GM21717 (cell line): ENCODE data around the gene TOMM34.

Experiments
- ATAC-seq: cut with Tn5 transposase; IDR thresholded peaks from one replicate; pipeline ENCODE4 v1.9.1; 2021; ENCODE audit warnings: mild to moderate bottlenecking, moderate library complexity; ENCODE audit not compliant: unreplicated experiment

The TOMM34 gene

DNA sequence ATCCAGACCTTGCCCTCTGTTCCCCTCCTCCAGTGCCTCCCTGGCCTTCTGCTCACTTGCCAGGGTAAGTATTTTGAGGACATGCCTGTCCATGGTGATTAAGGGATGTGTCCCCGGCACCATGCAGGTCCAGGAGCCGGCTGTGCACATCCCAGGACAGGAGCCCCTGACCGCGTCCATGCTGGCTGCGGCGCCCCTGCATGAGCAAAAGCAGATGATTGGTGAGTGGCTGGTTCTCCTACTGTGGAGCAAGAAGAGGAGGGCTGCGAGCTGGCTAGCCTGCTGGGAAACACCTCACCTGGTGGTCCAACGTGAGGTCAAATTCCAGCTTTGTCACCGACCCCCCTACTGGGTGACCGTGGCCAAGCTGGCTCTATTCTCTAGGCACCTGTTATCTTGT lies 23.7 kb downstream of the TOMM34 start:
- no peak for ATAC-seq

DNA sequence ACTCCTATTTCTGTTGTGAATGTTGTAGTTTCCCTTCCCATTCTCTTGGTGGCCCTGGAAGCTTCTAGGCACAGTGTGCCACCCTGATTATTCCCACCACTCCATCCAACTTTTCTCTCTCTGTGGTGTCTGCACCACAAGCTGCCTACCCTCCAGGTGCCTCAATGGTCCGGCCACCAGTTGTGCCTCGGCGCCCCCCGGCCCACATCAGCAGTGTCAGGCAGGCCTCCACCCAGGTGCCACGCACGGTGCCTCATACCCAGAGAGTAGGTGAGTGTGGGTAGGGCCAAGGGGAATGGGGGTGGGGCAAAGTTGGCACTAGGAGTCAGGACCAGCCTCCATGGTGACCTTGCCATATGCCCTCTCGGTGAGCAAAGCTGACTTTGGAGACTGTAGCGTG lies 27.3 kb downstream of the TOMM34 start:
- ATAC-seq = no peak

DNA sequence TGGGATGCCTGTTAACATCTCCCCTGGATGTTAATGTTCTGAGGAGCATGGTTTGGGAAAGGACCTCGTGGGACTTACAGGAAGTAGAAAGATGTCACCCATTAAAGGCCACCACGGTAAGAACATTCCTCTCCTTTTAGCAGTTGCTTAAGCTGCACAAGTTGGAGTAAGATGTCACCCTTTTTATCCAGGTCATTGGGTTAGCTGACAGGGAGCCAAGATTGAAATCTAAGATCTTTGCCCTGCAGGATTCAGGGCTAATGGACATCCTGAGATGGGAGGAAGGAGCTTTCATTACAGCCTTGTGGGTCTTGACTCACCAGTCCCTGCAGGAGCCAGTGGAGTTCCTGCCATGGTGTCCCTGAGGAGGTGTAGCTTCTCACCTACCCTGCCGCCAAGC lies 28.3 kb downstream of the TOMM34 start:
- ATAC-seq = no peak

DNA sequence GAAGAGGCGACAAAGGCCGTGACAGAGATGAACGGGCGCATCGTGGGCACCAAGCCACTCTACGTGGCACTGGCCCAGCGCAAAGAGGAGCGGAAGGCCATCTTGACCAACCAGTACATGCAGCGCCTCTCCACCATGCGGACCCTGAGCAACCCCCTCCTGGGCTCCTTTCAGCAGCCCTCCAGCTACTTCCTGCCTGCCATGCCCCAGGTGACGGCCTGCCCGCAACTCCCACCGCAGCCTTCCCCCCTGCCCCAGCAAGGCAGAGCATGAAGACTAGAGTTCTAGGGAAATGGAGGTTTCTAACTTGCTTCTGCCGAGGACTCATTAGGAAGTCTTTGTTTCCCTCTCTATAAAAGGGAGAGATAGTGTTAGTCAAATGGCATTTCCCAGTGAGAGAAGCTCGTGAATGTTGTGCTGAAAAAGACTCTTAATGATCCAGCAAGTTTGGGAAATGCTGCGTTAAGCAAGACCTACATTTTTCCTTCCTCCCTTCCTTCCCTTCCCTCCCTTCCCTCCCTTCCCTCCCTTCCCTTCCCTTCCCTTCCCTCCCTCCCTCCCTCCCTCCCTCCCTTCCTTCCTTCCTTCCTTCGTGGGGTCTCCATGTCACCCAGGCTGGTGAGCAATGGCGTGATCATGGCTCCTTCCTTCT lies 29.6 kb downstream of the TOMM34 start:
- ATAC-seq = no peak

DNA sequence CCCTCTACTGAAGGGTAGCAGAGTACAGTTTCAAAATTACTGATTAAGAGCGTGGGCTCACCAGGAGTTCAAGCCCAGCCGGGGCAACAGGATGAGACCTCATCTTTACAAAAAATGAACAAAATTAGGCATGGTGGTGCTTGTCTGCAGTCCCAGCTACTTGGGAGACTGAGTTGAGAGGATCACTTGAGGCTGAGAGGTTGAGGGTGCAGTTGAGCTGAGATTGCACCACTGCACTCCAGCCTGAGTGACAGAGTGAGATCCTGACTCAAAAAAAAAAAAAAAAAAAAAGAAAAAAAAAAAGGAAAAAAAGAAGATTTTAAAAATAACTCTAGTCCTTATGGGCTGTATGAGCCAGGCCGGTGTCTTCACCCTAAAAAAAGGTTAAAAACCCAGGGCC lies 31.6 kb downstream of the TOMM34 start:
- no peak for ATAC-seq

DNA sequence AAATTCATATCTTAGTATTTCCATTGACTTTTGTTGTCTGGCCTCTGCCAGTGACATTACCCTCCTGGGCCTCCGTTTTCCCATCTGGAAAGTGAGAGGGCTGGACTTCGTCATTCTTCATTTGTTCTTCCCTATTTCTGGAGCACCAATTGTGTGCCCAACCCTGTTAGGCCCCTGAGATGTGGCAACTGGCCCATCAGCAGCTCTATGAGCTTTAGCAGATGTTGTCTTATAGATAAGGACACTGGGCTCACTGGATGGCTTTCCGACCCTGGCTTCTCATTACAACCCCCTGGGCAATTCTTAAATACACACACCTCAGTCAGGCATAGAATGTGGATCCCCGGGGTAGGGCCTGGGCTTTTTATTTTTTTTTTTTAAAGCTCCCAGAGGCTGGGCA lies 35.7 kb downstream of the TOMM34 start:
- ATAC-seq = no peak

DNA sequence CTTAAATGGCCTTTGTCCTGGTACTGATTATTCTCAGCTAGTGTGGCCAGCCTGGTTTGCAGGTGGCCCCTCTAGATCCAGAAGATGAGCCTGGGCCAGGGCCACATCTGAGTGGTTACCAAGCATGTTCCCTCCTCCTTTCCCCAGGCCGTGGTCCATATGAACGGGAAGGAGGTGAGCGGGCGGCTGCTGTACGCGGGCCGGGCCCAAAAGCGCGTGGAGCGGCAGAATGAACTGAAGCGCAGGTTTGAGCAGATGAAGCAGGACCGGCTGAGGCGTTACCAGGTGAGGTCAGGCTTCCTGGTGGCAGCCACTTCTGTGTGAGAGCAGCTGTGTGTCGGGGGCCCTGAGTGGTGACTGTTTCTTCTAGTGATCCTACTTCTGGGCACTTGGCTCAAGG lies 38.8 kb downstream of the TOMM34 start:
- no peak for ATAC-seq

DNA sequence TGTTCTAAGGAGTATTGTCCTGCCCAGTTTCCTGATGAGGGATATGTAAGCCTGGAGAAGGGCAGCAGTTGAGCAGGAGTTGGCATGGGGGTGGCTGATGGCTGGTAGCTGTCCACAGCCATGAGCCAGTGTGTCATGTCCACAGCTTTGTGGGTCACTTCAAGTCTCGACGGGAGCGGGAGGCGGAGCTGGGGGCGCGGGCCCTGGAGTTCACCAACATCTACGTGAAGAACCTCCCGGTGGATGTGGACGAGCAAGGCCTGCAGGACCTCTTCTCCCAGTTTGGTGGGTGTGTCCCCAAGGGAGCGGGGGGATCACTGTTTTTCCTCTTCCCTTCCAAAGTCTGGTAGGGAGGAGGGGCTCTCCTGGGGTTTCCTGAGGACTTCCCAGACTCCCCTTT lies 41.4 kb downstream of the TOMM34 start:
- no peak for ATAC-seq

DNA sequence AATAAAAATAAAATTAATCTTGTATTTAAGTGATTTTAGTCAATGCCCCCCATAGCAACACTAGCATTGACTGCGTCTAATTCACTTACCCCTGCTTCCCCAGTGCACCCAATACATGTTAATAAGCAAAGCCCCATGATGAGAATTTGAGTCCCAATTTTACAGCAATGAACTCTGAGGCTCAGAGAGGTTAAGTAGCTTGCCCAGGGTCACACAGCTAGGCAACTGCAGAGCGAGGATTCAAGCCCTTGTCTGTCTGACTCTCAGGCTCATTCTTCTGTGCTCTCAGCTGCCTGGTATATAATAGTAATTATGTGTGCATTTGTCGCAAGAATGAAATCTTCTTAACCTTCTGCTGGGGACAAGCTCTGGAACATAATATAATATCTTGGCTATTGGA lies 41.9 kb downstream of the TOMM34 start:
- ATAC-seq = no peak

DNA sequence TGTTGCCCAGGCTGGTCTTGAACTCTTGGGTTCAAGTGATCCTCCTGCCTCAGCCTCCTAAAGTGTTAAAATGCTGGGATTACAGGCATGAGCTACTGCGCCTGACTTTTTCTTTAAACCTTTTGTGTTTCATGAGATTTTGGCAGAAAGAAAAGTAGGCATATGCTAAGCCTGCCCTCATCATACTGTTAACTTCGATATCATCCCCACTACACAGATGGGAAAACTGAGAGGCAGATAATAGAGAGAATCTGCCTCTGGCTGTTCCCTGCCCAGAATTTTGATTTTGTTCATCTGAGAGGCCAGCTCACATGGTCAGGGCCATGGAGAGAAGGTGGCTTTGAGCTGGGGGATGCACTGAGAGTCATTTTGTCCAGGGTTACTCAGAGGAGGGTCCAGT lies 42.8 kb downstream of the TOMM34 start:
- no peak for ATAC-seq

DNA sequence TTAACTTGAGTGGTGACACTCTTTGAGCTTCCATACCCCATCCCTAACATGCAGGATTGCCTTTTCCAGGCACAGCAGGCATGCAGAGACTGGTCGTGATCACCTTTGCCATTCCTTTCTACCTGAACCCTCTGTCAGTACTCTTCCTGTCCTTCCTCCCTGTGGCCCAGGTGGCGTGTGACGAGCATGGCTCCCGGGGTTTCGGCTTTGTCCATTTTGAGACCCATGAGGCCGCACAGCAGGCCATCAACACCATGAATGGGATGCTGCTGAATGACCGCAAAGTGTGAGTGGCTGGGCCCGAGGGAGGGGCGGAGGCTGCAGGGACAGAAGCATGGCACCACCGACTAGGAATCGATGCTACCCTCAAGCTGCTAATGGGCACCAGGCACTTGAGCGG lies 43.6 kb downstream of the TOMM34 start:
- ATAC-seq = no peak

DNA sequence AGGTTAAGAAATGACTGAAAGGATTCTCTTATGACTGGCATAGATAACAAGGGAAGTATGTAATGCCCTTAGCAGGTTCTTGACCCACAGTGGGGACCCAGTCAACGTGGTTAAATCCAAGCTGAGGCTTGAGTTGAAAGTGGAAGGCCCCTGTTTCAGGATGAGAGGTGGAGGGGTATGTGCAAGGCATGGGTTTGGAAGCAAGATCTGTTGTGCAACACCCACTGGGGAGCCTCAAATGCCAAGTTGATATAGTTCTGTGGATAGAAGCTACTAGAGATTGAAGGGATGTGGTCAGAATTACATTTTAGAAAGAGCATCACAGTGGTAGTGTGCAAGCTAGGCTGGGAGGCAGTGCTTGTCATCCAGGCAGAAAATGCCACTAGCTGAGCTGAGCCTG lies 45.3 kb downstream of the TOMM34 start:
- no peak for ATAC-seq

DNA sequence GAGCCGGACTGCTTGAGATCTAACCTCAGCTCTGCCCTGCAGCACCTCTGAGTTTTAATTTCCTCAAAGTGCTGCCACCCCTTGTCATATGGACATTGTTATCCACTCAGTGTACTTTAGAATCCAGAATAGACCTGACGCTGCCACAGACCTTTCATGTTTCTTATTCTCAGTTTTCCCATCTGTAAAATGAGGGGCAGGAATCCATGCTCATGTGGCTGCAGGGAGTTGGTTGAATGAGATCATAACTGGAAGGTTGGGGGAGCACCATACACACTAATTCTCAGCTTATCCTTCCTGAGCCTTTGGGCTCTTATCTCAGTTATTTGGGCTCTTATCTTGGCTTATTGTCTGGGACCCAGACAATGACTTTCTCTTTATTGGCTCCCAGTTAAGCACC lies 48.0 kb downstream of the TOMM34 start:
- no peak for ATAC-seq

DNA sequence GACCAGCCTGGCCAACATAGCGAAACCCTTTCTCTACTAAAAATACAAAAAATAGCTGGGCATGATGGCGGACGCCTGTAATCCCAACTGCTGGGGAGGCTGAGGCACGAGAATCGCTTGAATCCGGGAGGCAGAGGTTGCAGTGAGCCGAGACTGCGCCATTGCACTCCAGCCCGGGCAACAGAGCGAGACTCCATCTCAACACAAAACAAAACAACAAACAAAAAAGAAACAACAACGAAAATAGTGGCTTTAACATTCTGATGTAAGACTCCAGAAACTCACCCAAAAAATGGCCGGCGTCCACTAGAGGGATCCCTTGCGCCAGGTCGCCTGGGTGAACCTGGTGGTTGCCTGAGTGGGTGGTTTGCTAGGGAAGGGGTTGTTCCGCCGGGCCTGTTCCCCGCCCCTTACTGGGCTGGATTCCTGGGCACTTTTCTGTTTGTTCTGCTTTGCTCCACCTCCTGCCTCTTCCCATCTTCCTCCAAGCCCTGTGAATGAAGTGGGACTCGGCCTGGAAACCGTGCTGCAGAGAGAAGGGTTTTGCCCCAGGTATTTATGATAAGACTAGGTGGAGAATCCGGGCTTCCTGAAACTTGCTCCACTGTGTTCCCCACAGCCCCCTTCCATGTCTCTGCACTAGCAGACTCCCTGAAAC lies 48.8 kb downstream of the TOMM34 start:
- ATAC-seq = no peak

DNA sequence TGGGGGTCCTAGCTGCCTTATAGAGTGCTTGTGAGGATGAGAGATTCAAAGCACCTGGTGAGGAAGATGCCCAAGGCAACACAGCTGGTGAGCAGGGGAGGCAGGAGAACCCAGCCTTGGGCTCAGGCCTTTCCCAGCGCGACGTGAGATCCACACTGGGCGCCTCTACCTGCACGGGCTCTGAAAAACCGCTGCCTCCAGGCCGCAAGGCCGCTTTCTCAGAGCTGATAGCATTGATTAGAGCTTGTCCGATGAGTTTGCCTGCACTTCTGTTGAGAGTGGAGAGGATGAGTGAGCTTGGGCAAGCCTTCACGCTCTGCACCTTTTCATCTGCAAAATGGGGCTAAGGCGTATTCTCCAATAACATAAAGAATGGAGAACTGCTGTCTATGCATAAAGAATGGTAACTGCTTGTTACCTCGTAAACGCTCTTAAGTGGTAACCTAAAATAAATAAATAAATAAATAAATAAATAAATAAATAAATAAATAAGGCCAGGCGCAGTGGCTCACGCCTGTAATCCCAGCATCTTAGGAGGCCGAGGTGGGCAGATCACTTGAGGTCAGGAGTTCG lies 49.4 kb downstream of the TOMM34 start:
- ATAC-seq = no peak

DNA sequence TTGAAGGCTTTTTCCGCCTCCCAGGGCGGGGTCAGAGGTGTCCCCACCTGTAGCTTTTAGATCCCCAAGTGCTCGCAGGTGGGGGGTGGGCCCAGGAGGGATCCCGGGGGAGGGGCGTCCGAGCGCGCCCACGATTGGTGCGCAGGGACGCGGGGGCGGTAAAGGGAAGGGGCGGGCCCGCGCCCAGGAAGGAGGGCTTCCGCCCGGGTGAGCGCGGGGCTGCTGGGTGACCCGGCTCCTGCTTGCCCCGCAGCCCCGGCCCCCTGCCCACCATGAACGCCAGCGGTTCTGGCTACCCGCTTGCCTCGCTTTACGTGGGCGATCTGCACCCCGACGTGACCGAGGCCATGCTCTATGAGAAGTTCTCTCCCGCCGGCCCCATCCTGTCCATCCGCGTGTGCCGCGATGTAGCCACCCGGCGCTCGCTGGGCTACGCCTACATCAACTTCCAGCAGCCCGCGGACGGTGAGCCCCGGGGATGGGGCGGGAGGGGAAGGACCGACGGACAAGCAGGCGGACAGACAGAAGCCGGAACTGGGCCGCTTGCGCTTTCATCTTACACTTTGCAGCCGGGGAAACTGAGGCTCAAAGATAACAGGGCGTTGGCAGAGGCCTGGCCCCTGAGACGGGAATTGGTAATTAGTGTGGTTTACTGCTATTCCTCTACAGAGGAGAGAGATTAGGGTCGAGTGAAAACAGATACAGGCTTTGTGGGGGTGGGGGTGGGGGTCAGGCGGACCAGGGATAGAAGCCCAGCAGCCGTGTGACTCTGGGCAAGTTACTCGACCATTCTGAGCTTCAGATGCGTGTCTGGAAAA lies 50.1 kb downstream of the TOMM34 start, which contains the start of gene PABPC1L:
Gene PABPC1L (plus strand): TSS at position 189 of the 818 bp plus-strand sequence. CDS start 84 bp downstream, at position 273.
- ATAC-seq = peak; percentile 85

DNA sequence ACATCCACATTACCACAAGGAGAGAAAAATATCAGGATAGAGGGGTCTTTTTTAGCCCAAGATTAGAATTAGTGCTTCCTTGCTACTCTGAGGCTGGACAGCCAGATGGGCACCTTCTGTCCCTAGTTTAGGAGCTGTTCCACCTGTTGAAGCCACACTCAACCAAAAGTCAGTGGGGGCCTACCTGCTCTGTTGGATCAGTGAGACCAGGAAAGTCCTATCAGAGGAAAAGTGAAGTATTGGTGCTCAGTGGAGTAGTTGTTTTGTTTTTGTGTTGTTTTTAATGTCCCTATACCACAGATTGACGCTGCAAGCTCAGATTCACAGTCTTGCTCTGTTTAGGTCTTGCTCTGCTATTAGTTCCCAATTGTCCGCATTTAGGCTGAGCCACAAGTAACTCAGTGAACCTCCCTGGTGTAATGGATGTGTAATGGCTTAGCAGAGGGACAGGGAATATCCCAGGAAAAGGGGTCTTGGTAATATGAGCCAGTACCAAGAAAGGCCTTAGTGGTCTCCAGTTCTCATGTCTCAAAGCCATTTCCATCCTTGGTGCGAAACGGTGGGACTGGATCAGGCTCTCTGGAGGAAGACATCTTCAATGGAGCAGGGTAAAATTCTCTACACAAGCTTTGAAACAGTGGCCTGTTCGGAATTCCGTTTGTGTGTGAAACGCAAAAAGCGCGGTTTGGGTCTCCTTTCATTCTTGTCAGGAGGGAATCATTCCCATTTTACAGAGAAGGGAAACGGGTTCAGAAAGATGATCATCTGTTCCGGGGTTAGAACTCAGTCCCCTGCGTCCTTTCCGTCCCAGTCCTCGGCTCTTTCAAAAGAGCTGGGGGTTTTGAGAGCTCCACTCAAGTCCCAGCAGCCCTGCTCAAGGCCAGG lies 51.0 kb downstream of the TOMM34 start:
- ATAC-seq = no peak

DNA sequence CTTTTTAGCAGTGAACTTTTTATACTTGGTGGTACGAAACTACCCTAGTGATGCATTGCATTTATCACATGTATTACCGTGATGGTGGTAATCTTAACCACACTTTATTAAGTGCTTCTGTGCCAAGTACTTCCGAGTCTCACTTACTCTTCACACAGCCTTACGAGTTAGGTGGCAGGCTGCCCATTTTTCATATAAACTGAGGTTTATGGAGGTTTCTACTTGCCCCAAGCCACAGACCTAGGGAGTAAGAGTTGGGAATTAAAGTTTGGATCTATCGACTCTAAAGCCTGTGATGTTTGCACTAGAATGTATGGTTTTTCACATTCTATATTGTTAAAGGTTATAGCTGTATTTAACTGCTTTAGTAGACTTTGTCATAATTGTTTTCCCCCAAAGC lies 55.8 kb downstream of the TOMM34 start:
- no peak for ATAC-seq

DNA sequence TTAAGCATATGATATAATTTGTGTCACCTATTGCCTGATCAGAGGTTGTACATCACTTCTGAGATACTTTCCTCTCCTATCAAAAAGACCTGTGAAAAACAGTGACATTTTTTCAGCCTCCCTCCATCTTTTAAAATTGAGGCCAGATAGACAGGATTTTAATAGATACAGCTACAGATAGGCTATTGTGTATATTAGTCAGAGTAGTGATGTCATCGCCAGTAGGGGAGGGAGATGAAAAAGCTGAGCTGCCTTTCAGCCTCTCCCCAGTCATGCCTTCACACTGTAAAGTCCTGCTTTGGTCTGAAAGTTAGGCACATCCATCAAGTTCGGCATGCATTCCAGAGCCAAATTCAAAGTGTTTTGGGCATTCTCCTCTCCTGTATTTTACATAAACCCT lies 58.2 kb downstream of the TOMM34 start:
- ATAC-seq = no peak

DNA sequence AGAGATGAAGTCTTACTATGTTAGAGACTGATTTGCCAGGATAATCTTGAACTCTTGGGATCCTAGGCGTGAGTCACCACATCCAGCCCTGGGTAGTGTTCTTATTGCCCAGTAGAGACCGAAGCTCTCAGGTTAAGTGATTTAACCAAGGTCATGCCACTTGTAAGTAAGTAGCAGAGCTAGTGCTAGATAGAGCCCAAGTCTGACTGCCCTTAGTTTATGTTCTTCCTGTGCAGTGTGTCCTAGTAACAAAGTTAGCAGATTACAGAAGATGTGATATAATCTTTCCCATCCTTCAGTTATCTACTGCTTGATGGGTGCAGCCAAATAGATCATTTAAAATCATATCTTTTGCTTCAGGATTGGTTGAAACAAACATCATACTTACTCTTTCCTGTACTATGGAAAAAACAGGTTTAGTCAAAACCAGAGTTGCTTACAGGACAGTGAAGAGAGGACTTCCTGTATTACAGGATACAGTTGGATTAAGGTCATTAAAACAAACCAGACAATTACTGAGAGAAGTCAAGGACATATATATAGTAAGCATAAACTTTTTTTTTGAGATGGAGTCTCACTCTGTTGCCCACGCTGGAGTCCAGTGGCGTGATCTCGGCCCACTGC lies 59.9 kb downstream of the TOMM34 start:
- ATAC-seq = no peak
